Retinal pigment epithelial cell (primary cell): ENCODE measurements around the gene CSH1.

Source experiments
- DNase-seq: peaks from one replicate; pipeline ENCODE4 v3.0.0-alpha.2; 2010; ENCODE audit warnings: low read depth
- H3K4me3 ChIP-seq: 2 replicates; pipeline ENCODE4 v1.5.1; 2011; ENCODE audit warnings: mild to moderate bottlenecking, low read length, control low read depth, moderate library complexity
- TF ChIP-seq, protein P1 (sequence below): conservative IDR thresholded peaks from 2 replicates; pipeline ENCODE4 v1.5.1; 2011; ENCODE audit warnings: low read depth, low read length, control low read depth, inconsistent platforms

The CSH1 gene

DNA sequence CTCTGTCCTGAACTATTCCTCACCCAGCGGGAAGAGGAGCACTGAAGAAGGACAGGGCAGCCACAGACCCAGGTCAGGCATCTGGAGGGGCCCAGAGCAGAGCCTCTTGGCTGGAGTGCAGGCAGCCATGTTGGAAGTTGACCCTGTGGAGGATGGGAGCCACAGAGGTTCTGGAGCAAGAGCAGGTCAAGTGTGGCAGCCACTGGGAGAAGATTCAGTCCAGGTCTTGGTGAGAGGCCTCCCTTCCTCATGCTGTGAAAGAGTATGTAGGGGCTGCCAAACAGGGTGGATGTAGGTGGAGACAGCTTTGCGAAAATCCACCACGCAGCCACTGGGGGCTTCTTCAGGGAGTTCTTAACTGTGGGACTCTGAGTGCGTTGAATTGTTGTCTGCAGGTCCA lies 36.3 kb upstream of the CSH1 start:
- H3K4me3 ChIP-seq: no peak overlapping the region
- DNase-seq: no peak
- TF ChIP-seq, protein P1, sequence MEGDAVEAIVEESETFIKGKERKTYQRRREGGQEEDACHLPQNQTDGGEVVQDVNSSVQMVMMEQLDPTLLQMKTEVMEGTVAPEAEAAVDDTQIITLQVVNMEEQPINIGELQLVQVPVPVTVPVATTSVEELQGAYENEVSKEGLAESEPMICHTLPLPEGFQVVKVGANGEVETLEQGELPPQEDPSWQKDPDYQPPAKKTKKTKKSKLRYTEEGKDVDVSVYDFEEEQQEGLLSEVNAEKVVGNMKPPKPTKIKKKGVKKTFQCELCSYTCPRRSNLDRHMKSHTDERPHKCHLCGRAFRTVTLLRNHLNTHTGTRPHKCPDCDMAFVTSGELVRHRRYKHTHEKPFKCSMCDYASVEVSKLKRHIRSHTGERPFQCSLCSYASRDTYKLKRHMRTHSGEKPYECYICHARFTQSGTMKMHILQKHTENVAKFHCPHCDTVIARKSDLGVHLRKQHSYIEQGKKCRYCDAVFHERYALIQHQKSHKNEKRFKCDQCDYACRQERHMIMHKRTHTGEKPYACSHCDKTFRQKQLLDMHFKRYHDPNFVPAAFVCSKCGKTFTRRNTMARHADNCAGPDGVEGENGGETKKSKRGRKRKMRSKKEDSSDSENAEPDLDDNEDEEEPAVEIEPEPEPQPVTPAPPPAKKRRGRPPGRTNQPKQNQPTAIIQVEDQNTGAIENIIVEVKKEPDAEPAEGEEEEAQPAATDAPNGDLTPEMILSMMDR: no peak

DNA sequence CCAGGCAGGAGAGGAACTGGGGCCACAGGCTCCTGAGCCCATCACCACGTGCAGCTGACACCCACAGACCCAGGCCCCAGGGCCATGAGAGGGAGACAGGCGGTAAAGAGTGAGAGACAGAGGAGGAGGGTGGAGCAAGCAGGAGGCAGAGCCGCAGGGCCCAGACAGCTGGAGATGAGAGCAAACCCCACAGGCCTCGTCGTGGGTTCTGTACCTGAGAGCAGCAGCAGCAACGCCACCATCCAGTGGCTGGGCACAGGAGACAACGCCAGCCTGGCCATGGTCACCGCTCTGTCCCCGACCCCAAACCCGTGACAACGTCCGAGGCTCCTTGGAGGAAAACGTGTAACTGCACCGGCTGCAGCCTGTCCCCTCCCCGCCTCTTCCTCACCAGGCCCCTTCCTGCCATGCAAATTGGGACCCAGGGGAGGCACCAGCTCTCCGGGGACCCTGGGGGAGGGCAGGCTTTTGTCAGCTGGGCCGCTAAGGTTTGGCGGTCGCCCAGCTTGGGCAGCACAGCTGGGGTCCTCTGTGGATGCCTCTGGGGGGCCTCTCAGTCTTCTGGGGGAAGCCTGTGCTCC lies 35.7 kb upstream of the CSH1 start, which contains the start of gene CD79B:
Gene CD79B, minus strand, starts transcription at position 351 of the 581 bp plus-strand sequence. Its CDS starts 70 bp downstream, at position 281.
- TF ChIP-seq, protein P1: no peak
- DNase-seq: no peak
- no peak within 1 kb of the TSS for H3K4me3 ChIP-seq

DNA sequence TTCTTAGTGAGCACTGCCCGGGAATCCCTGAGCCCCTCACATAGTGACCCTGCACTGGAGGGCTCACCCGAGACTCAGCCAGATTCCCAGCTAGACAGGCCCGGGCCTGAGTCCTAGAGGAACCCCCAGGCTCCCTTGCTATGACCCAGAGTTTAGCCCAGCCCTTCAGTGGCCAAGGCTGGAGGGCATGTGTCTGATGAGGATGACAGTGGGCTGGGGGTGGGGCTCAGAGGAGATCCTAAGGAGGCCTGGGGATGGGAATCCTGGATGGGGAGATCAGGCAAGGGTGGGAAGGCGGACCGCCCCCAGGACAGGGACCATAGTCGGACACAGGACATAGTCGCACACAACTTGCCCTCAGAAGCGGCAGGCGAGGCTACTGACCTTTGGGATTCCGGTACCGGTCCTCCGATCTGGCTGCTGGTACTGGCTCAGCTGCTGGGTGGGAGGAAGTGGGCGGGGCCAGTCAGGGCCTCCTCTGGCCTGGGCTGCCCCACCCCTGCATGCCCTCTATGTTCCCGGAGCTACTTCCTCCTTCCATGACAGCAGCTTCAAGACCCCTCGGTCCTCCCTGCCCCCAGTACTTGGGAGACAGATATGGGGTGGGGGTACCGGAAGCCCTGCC lies 34.7 kb upstream of the CSH1 start:
- TF ChIP-seq, protein P1: no peak
- no peak for DNase-seq
- no peak overlapping the region for H3K4me3 ChIP-seq

DNA sequence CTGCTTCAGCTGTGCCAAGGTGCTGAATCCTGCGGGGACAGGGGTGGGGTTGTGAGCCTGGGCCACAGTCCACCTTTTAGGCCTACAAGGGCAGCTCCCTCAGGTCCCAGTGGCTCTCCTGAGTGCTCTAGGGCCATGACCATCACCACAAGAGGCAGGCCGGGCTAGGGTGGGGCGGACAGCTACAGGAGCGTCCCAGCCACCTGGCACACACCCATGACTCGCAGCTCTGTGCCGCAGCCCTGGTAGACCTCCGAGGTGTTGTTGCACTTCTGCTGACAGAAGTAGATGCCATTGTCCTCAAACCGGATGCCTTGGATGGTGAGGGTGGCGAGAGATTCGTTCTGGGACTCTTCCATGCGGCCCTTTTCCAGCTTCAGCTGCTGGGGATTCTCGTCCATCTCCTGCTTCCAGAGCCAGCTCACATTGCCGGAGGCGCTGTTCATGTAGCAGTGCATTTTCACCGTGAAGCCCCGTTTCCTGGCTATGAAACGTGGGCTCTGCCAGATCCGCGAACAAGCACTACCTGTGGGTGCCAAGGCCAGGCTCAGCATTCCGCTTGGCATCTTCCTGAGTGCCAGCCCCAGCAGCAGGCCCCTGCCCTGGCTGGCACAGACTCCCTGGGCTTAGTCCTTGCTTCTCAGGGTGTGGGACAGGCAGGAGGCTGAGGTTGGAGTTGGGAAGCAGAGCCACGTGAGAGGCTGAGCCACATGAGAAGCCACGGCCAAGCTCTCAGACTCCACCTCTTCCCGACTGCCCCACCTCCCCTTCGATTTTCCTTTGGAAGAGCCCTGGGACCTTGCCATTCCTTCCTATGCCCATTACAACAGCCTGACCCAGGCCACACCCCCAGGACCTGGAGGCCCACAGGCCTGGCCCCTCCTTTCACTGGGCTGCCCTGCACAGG lies 33.7 kb upstream of the CSH1 start:
- TF ChIP-seq, protein P1: no peak
- no peak overlapping the region for H3K4me3 ChIP-seq
- DNase-seq: peak; percentile 18

DNA sequence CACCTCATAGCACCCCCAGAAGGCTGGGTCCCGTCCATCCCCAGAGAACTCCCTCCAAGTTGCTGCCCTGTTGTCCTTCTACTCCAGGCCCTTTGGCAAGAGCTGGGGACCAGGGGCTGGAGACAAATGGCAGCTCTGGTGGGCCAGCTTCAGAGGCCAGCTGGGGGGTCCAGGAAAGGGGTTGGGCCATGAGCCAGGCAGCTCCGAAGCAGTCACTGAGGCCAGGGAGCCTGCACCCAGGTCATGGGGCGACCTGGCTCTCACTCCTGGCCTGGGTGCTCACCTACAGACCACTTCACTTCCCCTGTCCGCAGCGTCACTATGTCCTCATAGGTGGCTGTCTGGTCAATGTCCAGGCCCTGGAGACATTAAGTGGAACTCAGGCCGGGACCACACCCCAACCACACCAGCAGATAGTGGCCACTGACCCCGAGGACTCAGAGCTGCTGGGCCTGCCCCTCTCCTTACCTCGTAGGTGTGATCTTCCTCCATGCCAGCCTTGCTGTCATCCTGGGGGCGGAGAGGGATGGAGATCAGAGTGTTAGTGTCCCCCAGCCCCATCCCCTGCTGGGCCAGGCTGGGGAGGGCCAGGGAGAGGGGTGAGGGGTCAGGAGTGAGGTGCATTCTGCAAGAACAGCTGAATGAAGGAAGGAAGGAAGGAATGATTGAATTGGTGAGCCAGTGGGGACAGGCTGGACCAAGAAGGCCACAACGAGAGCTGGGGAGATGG lies 32.8 kb upstream of the CSH1 start:
- no peak overlapping the region for H3K4me3 ChIP-seq
- no peak for DNase-seq
- TF ChIP-seq, protein P1: no peak

DNA sequence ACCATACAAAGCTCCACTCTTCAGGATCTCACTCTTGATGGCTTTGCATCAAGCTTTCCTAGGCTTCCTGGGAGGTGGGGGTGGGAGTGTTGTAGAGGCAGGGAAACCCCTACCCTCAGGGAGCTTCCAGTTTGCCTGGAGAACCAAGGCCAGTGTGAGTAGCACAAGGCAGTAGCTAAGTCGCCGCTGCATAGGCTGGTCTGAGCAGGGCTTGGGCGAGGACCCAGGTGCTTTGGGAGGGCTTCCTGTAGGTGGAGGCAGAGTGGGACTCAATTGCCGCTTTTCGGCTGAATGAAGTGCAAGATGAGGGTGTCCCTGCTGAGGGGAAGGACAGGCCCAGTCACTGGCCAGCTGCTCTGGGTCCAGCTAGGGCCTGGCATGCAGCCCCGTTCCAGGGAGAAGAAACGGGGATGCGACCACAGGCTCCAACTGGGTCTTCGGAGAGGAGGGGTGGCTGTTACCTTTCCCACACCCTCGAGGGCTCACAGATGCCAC lies 31.8 kb upstream of the CSH1 start:
- TF ChIP-seq, protein P1: no peak
- DNase-seq: no peak
- H3K4me3 ChIP-seq: no peak overlapping the region
